K562 (cell line): Measurements from ENCODE around the gene MUC5B. TPM values are rescaled to one million over a fixed set of nuclear protein-coding genes. Genes with fewer than 3 reads are reported as not detected.

Experiments used
- ATAC-seq: fragments of 200-7000 bp; cut with Tn5 transposase; 3 replicates; pipeline ENCODE4 v1.9.1; 2020; ENCODE audit warnings: moderate library complexity
- BruUV-seq: library from RNA; stranded (reverse); fragments of 400-500 nt; replicated peaks from 2 replicates; lab custom pipeline; 2021; lab: Mats Ljungman, UMichigan
- CTCF ChIA-PET: fragments of 300-600 bp; formaldehyde crosslinking; extraction: SDS; loops from one replicate; lab custom pipeline; 2021; ENCODE audit warnings: low intra/inter-chr PET ratio; lab: Yijun Ruan, JAX
- POLR2A ChIA-PET: fragments of 300-600, 350-650 bp; sonication (Branson Sonifier 250); formaldehyde crosslinking; extraction: SDS; loops from one replicate; lab custom pipeline; 2021; ENCODE audit warnings: antibody characterized with exemption, inconsistent platforms; lab: Yijun Ruan, JAX
- DNase-seq, 4 experiments: peaks; one replicate each; pipeline versions ENCODE4 v3.0.0 to v3.0.0-alpha.2; 2011 to 2018; ENCODE audit warnings: low spot score in 3 of 4, mixed read lengths in 3 of 4; ENCODE audit errors: extremely low read depth in 1 of 4
- FAIRE-seq: peaks from 2 replicates; lab custom pipeline; 2011; peaks lifted over from hg19 to GRCh38; lab: Jason Lieb, UNC
- H2AFZ ChIP-seq: 2 replicates; pipeline ENCODE4 v1.6.0; 2011; ENCODE audit warnings: low read depth, low read length, control low read depth, inconsistent platforms
- H3K27ac ChIP-seq: fragments of 200-600 bp; 3 replicates; pipeline ENCODE4 v1.8.0; 2011; ENCODE audit warnings: low read depth, mild to moderate bottlenecking, control low read depth, inconsistent platforms, low read length, moderate library complexity, mixed read lengths; ENCODE audit errors: extremely low read depth
- H3K27me3 ChIP-seq, 2 experiments: fragments of 300-600 bp in 1 of 2; 2 replicates in 1 of 2; 3 replicates in 1 of 2; pipeline versions ENCODE4 v1.6.0 to v1.8.0; 2011; ENCODE audit warnings: inconsistent platforms in 2 of 2, low read length in 2 of 2, mild to moderate bottlenecking in 1 of 2, mixed read lengths in 1 of 2, moderate library complexity in 1 of 2; ENCODE audit not compliant: control insufficient read depth in 2 of 2, insufficient read depth in 2 of 2
- H3K36me3 ChIP-seq: fragments of 300-600 bp; 3 replicates; pipeline ENCODE4 v1.8.0; 2011; ENCODE audit warnings: mild to moderate bottlenecking, low read length, inconsistent platforms; ENCODE audit not compliant: control insufficient read depth, insufficient read depth
- H3K4me1 ChIP-seq, 2 experiments: fragments of 200-600 bp in 1 of 2; replicated peaks in 1 of 2; 2 replicates in 1 of 2; 3 replicates in 1 of 2; pipeline versions ENCODE4 v1.5.1 to v1.8.0; 2011; ENCODE audit warnings: inconsistent platforms in 2 of 2, low read length in 2 of 2, mild to moderate bottlenecking in 1 of 2, mixed read lengths in 1 of 2, moderate library complexity in 1 of 2; ENCODE audit not compliant: control insufficient read depth in 2 of 2, insufficient read depth in 2 of 2
- H3K4me2 ChIP-seq: 2 replicates; pipeline ENCODE4 v1.6.1; 2011; ENCODE audit warnings: low read length, control low read depth, inconsistent platforms, mixed read lengths; ENCODE audit not compliant: insufficient read depth
- H3K4me3 ChIP-seq: fragments of 200-600 bp; sonication (generic), shearing (Covaris generic); 2 replicates; pipeline ENCODE4 v1.5.1; 2016; ENCODE audit warnings: control low read depth, inconsistent platforms
- H3K79me2 ChIP-seq: fragments of 200-600 bp; 3 replicates; pipeline ENCODE4 v1.8.0; 2011; ENCODE audit warnings: low read length, inconsistent platforms; ENCODE audit not compliant: control insufficient read depth, insufficient read depth
- H3K9ac ChIP-seq, 2 experiments: 2 replicates each; pipeline versions ENCODE4 v1.6.0 to v1.6.1; 2011; ENCODE audit warnings: low read depth in 2 of 2, low read length in 2 of 2, control low read depth in 1 of 2, inconsistent platforms in 1 of 2, mild to moderate bottlenecking in 1 of 2, mixed read lengths in 1 of 2; ENCODE audit not compliant: insufficient read depth in 1 of 2
- H3K9me1 ChIP-seq: one replicate; pipeline ENCODE4 v1.6.0; 2011; ENCODE audit warnings: inconsistent platforms, mild to moderate bottlenecking, low read length, moderate library complexity; ENCODE audit not compliant: control insufficient read depth, insufficient read depth
- H3K9me3 ChIP-seq: replicated peaks from 2 replicates; pipeline ENCODE4 v1.5.1; 2011; ENCODE audit warnings: low read depth, low read length, inconsistent platforms; ENCODE audit not compliant: control insufficient read depth, insufficient read depth
- H4K20me1 ChIP-seq: replicated peaks from 2 replicates; pipeline ENCODE4 v1.6.1; 2011; ENCODE audit warnings: low read length, inconsistent platforms, mixed read lengths; ENCODE audit not compliant: control insufficient read depth, insufficient read depth
- BCLAF1 ChIP-seq, 2 experiments: fragments of 450-650 bp in 1 of 2; IDR thresholded peaks; 2 replicates each; pipeline ENCODE4 v1.6.1; 2011 to 2017; ENCODE audit warnings: low read depth in 2 of 2, antibody characterized with exemption in 1 of 2, borderline replicate concordance in 1 of 2, low read length in 1 of 2, mild to moderate bottlenecking in 1 of 2, mixed read lengths in 1 of 2; ENCODE audit not compliant: control insufficient read depth in 1 of 2
- PTTG1 ChIP-seq: fragments of 450-650 bp; IDR thresholded peaks from 2 replicates; pipeline ENCODE4 v1.6.1; 2016; ENCODE audit warnings: low read depth, mild to moderate bottlenecking, missing genetic modification characterization, missing compliant biosample characterization
- SAP30 ChIP-seq: fragments of 200-600 bp; sonication (generic); IDR thresholded peaks from 2 replicates; pipeline ENCODE4 v1.6.1; 2012; ENCODE audit warnings: borderline replicate concordance, low read depth, mild to moderate bottlenecking, moderate library complexity, low read length, control low read depth, inconsistent platforms; ENCODE audit not compliant: insufficient read depth, poor library complexity, severe bottlenecking
- ZNF165 ChIP-seq: fragments of 250-450 bp; sonication (Bioruptor Pico); IDR thresholded peaks from 2 replicates; pipeline ENCODE4 v1.4.0; 2020; ENCODE audit warnings: borderline replicate concordance
- ZNF644 ChIP-seq: fragments of 200-800 bp; sonication (Bioruptor generic); IDR thresholded peaks from 2 replicates; pipeline ENCODE4 v1.6.1; 2016; ENCODE audit warnings: low read depth, missing genetic modification characterization, missing compliant biosample characterization
- WGBS: fragments of 100-300 bp; shearing (Covaris generic); methylation state at CpG from one replicate; pipeline ENCODE4 v1.1.6; 2016; ENCODE audit warnings: low coverage, mixed read lengths; ENCODE audit not compliant: insufficient coverage; ENCODE audit errors: missing lambda C conversion rate; 5-methylcytosine and 5-hydroxymethylcytosine counted together
- in situ Hi-C: fragments of 300-500 bp; cut with MboI; formaldehyde crosslinking; loops from 4 replicates; pipeline ENCODE4 v1.15.0; 2018; ENCODE audit warnings: inconsistent platforms, mixed read lengths
- intact Hi-C: fragments of 100-400 bp; cut with micrococcal nuclease; formaldehyde crosslinking; loops from 2 replicates; pipeline ENCODE4 v1.14.2; 2022
- polyA plus RNA-seq, 8 experiments: library from polyadenylated mRNA; depleted of rRNA in 4 of 8; stranded (reverse) in 5 of 8; unstranded in 3 of 8; fragments of >200 nt; fragmentation: Nextera tagmentation in 2 of 8; fragmentation: Illumina TruSeq in 1 of 8; extraction: Ambion mirVana in 2 of 8; extraction: Trizol in 1 of 8; gene quantifications; 2 replicates each; pipeline versions ENCODE4 v1.2.1 to v1.2.3, GENCODE V29; 2011 to 2014; ENCODE audit warnings: inconsistent platforms in 1 of 8, missing spikeins in 1 of 8
- total RNA-seq, 7 experiments: library from RNA; depleted of rRNA in 6 of 7; stranded (reverse); fragments of >200 nt in 6 of 7; fragmentation: Illumina TruSeq in 2 of 7; extraction: Trizol in 2 of 7; gene quantifications; 2 replicates each; pipeline versions ENCODE4 v1.2.1 to v1.2.3, GENCODE V29; 2011 to 2021; ENCODE audit warnings: low replicate concordance in 1 of 7

Gene MUC5B
- total and polyA plus RNA-seq, 9 of the 15 experiments (the other 6 are each of a cell fraction or from before 2014, with no cell fraction given): 0.04 to 0.95 TPM; not detected in 7

- H3K27me3 ChIP-seq: peaks cover 0 to 66% of the 10 kb centered on the region in 2 experiments; a peak in 3 of 5 replicates
- 0 out of 2 replicates have a peak, but pooled peaks cover 3% of the 10 kb centered on the region for H4K20me1 ChIP-seq
- no peaks in the 10 kb centered on the region for H3K36me3 ChIP-seq
- POLR2A ChIA-PET: no interaction called here
- no peak for TF ChIP-seq ZNF165 (CRISPR knock-in tag)
- no peak for TF ChIP-seq ZNF644
- no peak for TF ChIP-seq PTTG1 (tag)
- no peak for TF ChIP-seq BCLAF1 (IDR thresholded peaks at IDR 0.05; ENCODE audit: borderline replicate concordance in 1 of 2, control insufficient read depth in 1 of 2, low read depth in 2 of 2, low read length in 1 of 2)
- no peak for TF ChIP-seq SAP30
- in situ Hi-C loops (no loop called here), intact Hi-C loops (no loop called here)
- 2% methylated on average over 18 of the region's 22 CpGs for WGBS
- FAIRE-seq (no peak), DNase-seq (no peak), ATAC-seq (no peak)
- no peaks in the 10 kb centered on the region for H3K79me2 ChIP-seq
- peaks cover 0 to 78% of the 10 kb centered on the region in 2 experiments; a peak in 2 of 5 replicates for H3K4me1 ChIP-seq
- no peak overlapping the region for H3K27ac ChIP-seq
- CTCF ChIA-PET: no interaction called here
- H2AFZ ChIP-seq: no peak overlapping the region
- no TSS peak for BruUV-seq
- no peak overlapping the region for H3K4me2 ChIP-seq
- no peaks in the 10 kb centered on the region for H3K9me3 ChIP-seq
- no peak overlapping the region for H3K9ac ChIP-seq
- no peaks in the 10 kb centered on the region for H3K9me1 ChIP-seq
- no peak overlapping the region for H3K4me3 ChIP-seq
These were observed 662 bp downstream of the MUC5B start for GRCh38 chr11:1223346-1224110.
